Mammary epithelial cell (primary cell): ENCODE measurements around the gene CFP.

Experiments used
- EZH2 ChIP-seq: IDR thresholded peaks from 2 replicates; pipeline ENCODE4 v1.6.1; 2012; ENCODE audit warnings: low read length, inconsistent platforms, borderline replicate concordance
- TF ChIP-seq, protein P1 (sequence below), 2 donors: IDR thresholded peaks in 1 of 2; conservative IDR thresholded peaks in 1 of 2; 2 replicates each; pipeline ENCODE4 v1.5.1; 2011 to 2012; ENCODE audit warnings: inconsistent platforms in 2 of 2, low read length in 2 of 2, mild to moderate bottlenecking in 2 of 2, control low read depth in 1 of 2, low read depth in 1 of 2; ENCODE audit not compliant: insufficient read depth in 1 of 2; ENCODE audit errors: extremely low read depth in 1 of 2

GRCh38 chrX:47584714-47585113, 45.0 kb downstream of the CFP start:
- TF ChIP-seq, protein P1, sequence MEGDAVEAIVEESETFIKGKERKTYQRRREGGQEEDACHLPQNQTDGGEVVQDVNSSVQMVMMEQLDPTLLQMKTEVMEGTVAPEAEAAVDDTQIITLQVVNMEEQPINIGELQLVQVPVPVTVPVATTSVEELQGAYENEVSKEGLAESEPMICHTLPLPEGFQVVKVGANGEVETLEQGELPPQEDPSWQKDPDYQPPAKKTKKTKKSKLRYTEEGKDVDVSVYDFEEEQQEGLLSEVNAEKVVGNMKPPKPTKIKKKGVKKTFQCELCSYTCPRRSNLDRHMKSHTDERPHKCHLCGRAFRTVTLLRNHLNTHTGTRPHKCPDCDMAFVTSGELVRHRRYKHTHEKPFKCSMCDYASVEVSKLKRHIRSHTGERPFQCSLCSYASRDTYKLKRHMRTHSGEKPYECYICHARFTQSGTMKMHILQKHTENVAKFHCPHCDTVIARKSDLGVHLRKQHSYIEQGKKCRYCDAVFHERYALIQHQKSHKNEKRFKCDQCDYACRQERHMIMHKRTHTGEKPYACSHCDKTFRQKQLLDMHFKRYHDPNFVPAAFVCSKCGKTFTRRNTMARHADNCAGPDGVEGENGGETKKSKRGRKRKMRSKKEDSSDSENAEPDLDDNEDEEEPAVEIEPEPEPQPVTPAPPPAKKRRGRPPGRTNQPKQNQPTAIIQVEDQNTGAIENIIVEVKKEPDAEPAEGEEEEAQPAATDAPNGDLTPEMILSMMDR (conservative IDR thresholded peaks at IDR 0.05 in 1 of 2, IDR thresholded peaks at IDR 0.05 in 1 of 2; ENCODE audit: extremely low read depth in 1 of 2, insufficient read depth in 1 of 2, low read depth in 1 of 2, low read length in 2 of 2), result no peak
- TF ChIP-seq EZH2, result no peak
